ENCODE measurements around the gene EDAR.

The EDAR gene

DNA sequence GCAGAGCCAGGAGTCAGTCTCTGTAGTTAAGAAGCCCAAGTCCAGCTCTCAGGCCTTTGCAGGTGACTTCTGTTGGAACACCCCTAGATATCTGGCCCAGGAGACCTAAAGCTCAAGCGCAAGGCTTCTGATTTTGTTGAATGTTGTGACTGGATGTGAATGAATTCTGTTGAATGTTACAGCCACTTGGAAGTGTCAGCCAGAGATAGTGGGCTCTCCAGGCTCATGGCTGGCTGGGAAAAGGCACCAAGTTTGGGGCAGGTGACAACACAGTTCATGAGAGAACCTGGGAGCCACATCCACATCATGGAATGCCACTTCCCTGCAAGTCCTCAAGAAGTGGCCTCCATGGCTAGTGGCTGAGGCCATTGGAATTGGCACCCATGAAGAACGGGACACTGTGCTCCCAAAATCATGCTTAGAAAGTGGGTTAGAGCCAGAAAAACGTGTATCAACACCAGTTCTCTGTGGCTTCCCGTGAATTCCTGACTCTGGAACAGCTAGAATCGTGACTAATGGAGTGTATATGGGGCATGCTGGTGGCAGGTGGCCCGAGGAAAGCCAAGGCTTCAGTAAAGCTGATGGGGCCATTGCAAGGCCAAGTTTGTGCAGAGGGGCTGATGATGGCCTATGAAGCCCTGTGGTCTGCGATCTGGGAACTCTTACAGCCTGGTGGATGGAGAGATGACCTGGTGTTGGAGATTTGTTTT, 30.2 kb downstream of the EDAR start:
- in situ Hi-C loops (cut with MboI; ENCODE audit: low sequenced_read_pairs, unreplicated experiment), result no loop called here
- TF ChIP-seq, protein P1, sequence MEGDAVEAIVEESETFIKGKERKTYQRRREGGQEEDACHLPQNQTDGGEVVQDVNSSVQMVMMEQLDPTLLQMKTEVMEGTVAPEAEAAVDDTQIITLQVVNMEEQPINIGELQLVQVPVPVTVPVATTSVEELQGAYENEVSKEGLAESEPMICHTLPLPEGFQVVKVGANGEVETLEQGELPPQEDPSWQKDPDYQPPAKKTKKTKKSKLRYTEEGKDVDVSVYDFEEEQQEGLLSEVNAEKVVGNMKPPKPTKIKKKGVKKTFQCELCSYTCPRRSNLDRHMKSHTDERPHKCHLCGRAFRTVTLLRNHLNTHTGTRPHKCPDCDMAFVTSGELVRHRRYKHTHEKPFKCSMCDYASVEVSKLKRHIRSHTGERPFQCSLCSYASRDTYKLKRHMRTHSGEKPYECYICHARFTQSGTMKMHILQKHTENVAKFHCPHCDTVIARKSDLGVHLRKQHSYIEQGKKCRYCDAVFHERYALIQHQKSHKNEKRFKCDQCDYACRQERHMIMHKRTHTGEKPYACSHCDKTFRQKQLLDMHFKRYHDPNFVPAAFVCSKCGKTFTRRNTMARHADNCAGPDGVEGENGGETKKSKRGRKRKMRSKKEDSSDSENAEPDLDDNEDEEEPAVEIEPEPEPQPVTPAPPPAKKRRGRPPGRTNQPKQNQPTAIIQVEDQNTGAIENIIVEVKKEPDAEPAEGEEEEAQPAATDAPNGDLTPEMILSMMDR (IDR thresholded peaks at IDR 0.05; ENCODE audit: borderline replicate concordance, control extremely low read depth, extremely low read depth, insufficient read depth, missing control alignments), result no peak
- no peak for DNase-seq (ENCODE audit: low spot score)

DNA sequence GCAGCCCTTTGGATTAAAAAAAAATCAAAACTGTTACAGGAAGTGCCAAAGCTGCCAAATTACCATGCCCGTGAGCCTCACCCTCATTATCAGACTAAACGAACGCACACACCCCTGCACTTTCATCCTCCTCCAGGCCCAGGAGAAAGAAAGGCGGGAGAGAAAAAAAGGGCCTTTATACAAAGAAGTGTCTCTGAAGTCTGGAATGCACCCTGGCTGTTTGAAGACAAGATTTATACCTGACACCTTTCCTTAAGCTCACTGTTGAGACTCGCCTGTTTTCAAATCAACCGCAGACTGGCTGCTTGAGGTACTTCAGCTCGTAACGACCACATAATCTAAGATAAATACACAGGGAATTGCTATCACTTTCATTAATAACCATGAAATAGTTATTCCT, 31.0 kb downstream of the EDAR start:
- in situ Hi-C loops (cut with MboI; ENCODE audit: low sequenced_read_pairs, unreplicated experiment), result no loop called here
- TF ChIP-seq, protein P1 (IDR thresholded peaks at IDR 0.05; ENCODE audit: borderline replicate concordance, control extremely low read depth, extremely low read depth, insufficient read depth, missing control alignments), result no peak
- DNase-seq (ENCODE audit: low spot score), result no peak

DNA sequence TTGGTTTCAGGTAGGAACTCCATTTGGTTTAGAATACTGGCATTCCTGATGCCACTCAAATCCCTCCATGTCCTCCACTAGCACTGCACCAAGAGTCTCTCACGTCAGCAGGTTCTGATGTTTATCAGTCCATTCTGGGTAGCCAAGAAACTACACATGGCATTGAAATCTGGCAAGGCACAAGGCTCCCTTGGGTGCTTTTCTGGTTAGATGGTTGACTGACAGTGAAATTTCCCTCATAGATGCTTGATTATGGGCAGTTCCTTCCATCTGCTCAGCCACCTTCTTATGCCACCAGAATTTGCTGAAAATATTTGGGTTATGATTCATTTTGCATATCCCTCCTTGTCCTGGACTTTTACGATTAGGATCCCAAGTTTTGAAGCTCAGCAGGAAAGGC, 32.6 kb downstream of the EDAR start:
- DNase-seq (ENCODE audit: low spot score), result no peak
- in situ Hi-C loops (cut with MboI; ENCODE audit: low sequenced_read_pairs, unreplicated experiment), result no loop called here
- TF ChIP-seq, protein P1 (IDR thresholded peaks at IDR 0.05; ENCODE audit: borderline replicate concordance, control extremely low read depth, extremely low read depth, insufficient read depth, missing control alignments), result no peak

DNA sequence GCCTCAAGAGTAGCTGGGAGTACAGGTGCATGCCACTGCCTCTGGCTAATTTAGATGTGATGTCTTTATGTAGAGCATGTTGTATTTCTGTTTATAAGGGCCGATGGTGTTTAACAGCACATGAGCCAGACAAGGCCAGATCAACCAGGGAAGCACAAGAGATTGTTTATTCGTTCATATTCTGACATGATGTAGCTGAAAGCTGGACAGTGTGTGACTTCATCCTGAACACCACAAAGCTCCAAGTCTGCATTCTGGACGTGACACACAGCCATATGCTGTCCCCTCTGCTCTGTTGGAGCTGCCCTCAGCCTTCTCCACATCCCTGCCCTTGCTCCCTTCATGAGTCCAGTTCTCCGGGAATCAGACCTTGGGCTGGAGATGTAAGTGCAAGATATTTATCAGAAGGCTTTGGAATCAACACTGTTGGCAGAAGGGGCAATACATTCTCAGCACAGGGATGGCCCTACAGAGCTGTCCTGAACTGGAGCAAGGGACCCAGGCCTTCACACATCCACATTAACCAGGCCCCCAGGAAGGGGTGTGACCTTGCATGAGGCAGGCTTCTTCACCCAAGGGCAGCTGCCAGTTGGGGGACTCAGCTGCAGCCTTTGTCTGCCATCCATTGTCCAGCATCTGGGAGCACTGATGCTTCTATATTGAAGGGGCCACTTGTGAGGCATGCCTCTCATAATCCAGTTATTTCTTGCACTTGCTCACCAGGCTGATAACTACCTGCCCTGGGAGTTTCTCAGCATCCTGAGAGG, 38.5 kb downstream of the EDAR start:
- DNase-seq (ENCODE audit: low spot score), result no peak
- in situ Hi-C loops (cut with MboI; ENCODE audit: low sequenced_read_pairs, unreplicated experiment), result no loop called here
- TF ChIP-seq, protein P1 (IDR thresholded peaks at IDR 0.05; ENCODE audit: borderline replicate concordance, control extremely low read depth, extremely low read depth, insufficient read depth, missing control alignments), result no peak

DNA sequence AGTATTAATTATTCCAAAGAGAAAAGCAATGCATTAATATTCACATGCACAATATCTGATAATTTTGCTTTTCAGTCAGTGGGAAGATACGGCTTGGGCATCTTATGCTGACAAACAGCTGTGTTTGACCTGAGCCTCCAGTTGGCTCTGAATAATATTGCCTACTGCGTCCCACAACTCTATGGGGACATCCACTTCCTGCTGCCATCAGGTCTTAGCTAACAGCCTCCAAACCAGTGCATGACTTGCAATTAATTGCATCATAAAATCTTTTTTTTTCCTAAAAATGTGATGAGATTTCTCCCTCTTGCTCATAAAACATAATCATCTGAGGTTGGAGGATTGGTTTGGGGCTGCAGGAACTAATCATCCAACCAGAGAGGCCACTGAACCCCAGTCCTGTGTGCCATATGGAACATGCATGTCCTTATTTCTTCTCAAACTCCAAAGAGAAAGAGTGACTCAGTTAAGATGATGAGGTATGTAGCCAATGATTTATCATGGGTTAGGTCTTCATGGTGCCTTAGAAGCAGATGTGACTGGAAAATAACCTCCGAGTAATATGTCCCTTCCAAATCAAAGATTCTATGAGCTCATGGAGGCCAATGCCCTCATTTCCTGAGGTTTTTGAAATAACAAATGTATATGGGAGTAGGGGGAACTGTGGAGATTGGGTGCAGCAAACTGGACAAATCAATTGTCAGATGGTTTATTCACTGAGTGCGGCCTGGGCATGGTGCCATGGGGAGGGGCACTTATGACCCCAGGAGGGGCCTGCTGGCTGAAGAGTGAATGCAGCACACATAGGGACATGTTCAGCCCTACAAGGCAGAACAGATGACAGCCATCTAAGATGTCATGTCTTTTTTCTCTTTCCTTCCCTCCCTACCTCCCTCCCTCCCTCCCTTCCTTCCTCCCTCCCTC, 39.4 kb downstream of the EDAR start:
- no peak for DNase-seq (ENCODE audit: low spot score)
- in situ Hi-C loops (cut with MboI; ENCODE audit: low sequenced_read_pairs, unreplicated experiment), result no loop called here
- TF ChIP-seq, protein P1 (IDR thresholded peaks at IDR 0.05; ENCODE audit: borderline replicate concordance, control extremely low read depth, extremely low read depth, insufficient read depth, missing control alignments), result no peak

DNA sequence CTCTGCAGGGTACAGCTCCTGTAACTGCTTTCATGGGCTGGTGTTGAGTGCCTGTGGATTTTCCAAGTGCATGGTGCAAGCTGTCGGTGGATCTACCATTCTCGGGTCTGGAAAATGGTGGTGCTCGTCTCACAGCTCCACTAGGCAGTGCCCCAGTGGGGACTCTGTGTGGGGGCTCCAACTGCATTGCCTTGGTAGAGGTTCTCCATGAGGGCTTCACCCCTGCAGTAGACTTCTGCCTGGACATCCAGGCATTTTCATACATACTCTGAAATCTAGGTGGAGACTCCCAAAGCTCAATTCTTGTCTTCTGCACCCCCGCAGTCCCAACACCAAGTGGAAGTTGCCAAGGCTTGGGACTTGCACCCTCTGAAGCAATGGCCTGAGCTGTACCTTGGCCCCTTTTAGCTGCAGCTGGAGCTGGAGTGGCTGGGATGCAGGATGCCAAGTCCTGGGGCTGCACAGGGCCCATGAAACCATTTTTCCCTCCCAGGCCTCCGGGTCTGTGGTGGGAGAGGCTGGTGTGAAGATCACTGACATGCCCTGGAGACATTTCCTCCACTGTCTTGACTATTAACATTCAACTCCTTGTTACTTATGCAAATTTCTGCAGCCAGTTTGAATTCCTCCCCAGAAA, 41.6 kb downstream of the EDAR start:
- no peak for DNase-seq (ENCODE audit: low spot score)
- in situ Hi-C loops (cut with MboI; ENCODE audit: low sequenced_read_pairs, unreplicated experiment), result no loop called here
- TF ChIP-seq, protein P1 (IDR thresholded peaks at IDR 0.05; ENCODE audit: borderline replicate concordance, control extremely low read depth, extremely low read depth, insufficient read depth, missing control alignments), result no peak

All from GM13976 (cell line).